ENCODE results near the gene EMILIN2. TPM values are rescaled to one million over a fixed set of nuclear protein-coding genes. Genes with fewer than 3 reads are reported as not detected.

Gene EMILIN2
- total and polyA plus RNA-seq, 2 of the 13 experiments (the other 11 are each of a cell fraction or from before 2014, with no cell fraction given) = 7.6 to 8.2 TPM

- TF ChIP-seq KIAA2018 (CRISPR knock-in tag; IDR thresholded peaks at IDR 0.05; ENCODE audit: borderline replicate concordance) = no peak
- TF ChIP-seq STAT6 (CRISPR knock-in tag; IDR thresholded peaks at IDR 0.05; ENCODE audit: borderline replicate concordance) = no peak
Observed at GRCh38 chr18:2882201-2882600, 35.4 kb downstream of the EMILIN2 start (continued).

All from HepG2 (cell line).